ENCODE results near the gene OXSR1. TPM values are rescaled to one million over a fixed set of nuclear protein-coding genes. Genes with fewer than 3 reads are reported as not detected.
"Not testable (repeated sequence)": the region's sequence is repeated elsewhere in the genome, so short reads cannot be mapped to it uniquely, and the experiment has no call there.

OXSR1 gene
- total RNA-seq, 1 donor from 2014 or later: 30.6 TPM

GRCh38 chr3:38205472-38205805 is 40.1 kb downstream of the OXSR1 start:
- intact Hi-C loops (cut with DNase I): no loop called here
- DNase-seq (ENCODE audit: low spot score): peak; percentile 75

- intact Hi-C loops (cut with DNase I): no loop called here
- no peak for DNase-seq (ENCODE audit: low spot score)
Measured at GRCh38 chr3:38207254-38208003, 42.1 kb downstream of the OXSR1 start.

DNA sequence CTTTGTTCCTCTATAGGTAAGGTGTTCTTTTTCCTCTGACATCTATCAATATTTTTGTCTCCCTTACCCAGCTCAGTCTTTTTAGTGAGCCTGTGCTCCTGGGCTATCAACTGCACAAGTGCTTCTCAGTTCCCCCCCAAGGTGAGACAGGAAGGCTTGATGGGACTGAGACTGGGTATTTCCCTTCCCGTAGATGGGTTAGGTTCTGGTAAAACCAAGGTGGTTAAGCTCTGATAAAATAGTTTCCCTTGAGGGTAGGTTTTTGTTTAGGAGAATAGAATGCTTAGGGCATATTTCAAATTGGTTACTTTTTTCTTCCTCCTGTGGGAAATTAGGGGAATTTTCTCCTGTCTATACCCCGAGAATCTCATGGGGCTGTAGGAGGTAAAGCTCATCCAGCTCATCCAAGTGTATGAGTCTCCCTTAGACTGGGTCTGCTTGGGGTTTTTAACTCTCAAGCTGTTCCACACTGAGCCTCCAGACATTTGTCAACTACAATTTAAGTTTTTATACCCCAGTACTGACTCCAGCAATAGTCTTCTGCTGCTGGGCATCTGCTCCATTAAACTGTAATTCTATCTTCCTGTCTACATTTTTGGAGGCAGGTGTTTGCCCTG is 44.9 kb downstream of the OXSR1 start:
- intact Hi-C loops (cut with DNase I): no loop called here
- DNase-seq (ENCODE audit: low spot score): no peak

GRCh38 chr3:38212141-38212540 is 46.8 kb downstream of the OXSR1 start:
- intact Hi-C loops (cut with DNase I): no loop called here
- no peak for DNase-seq (ENCODE audit: low spot score)

DNA sequence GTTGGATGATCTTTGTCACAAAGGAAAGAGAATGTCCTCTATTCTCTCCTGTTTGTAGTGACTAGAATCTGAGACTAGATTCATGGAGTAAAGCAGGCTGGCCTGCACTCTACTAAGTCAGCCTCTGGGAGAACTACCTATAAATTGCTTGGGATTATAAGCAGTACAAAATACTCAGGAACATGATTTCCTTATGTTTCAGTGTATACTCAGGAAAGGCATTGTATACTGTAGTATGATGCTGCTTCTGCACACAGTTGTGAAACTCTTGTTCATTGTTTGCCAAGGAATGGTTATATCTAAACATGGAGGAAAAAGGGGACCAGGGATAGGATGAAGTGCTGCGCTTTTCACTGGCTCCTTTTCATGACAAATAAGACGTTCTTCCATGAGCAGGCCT is 49.2 kb downstream of the OXSR1 start:
- DNase-seq (ENCODE audit: low spot score): no peak
- intact Hi-C loops (cut with DNase I): no loop called here

GRCh38 chr3:38219609-38220197 is 54.4 kb downstream of the OXSR1 start:
- intact Hi-C loops (cut with DNase I): no loop called here
- DNase-seq (ENCODE audit: low spot score): no peak

DNA sequence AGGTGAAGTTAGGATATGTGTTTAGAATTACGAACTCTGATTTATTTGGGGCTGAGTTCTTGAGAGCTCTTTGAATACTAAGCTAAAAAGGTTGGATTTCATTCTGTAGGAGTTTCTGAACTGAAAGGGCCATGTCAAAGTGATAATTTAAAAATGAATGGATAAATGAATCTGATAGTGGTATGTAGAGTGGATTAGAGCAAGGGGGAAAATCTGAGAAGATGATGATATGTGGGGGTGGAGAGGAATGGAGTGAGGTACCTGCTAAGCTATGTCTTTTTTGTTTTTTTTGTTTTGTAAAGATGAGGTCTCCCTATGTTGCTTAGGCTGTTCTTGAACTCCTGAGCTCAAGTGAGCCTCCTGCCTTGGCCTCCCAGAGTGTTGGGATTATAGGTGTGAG is 55.7 kb downstream of the OXSR1 start:
- DNase-seq (ENCODE audit: low spot score): no peak

DNA sequence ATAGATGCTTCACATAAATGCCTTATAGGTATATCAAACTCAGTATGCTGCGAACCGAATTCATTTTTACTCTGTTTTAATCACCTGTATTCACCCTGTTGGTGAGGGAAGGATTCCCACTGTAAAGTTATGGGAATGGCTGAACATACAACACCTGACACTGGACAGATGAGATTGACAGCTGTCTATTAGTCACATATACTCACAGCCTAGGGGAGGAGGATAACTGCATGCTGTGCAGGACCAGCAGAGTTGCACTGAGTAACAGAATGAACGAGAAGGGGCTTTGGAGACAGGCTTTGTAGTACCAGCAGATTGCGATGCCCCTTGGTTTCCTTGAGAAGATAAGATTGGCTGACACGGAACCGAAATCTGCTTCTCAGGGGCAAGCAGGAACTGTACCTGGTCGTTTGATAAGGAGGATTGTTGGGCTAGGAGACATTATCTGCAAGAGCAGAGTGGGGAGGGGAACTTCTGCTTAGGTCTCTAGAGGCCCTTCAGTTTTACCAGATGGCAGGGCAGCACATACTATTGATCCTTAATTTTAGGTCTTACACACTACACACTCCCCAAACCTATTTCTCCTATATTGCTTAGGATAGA is 56.8 kb downstream of the OXSR1 start:
- DNase-seq (ENCODE audit: low spot score): no peak
- intact Hi-C loops (cut with DNase I): no loop called here

More for the DNA sequence above, 55.7 kb downstream of the OXSR1 start:
- intact Hi-C loops (cut with DNase I): no loop called here

DNA sequence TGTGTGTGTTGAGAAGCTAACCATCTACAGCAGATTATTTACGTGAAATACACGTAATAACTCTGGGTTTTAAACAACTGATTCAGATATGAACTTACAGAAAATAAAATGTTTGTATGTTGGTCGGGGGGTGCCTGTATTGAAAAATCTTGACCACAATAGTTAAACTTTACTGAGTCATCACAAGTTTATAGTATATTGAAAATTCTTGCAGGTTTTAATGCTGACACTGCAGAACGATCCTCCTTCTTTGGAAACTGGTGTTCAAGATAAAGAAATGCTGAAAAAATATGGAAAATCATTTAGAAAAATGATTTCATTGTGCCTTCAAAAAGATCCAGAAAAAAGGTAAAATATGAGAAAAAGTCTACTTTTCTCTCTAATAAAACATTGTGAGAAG is 59.0 kb downstream of the OXSR1 start:
- no peak for DNase-seq (ENCODE audit: low spot score)
- intact Hi-C loops (cut with DNase I): no loop called here

GRCh38 chr3:38226273-38226672 is 60.9 kb downstream of the OXSR1 start:
- no peak for DNase-seq (ENCODE audit: low spot score)
- intact Hi-C loops (cut with DNase I): no loop called here

DNA sequence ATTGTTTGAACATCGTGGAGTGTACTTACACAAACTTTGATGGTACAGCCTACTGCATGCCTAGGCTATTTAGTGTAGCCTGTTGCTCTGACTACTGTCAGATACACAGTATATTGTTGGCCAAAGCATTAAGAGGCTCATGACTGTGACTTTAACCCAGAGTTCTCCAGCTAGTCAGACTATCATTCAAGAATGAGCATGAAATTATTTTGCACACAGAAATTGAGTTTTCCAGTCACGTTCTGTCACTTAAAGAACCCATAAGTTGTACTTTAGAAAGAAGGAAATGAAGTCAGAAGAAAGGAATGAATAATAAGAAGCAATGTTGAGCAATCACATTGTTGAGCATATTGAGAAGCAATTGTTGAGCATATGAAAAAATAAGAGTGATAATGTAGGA is 62.7 kb downstream of the OXSR1 start:
- no peak for DNase-seq (ENCODE audit: low spot score)
- intact Hi-C loops (cut with DNase I): no loop called here

GRCh38 chr3:38229036-38229435 is 63.7 kb downstream of the OXSR1 start:
- intact Hi-C loops (cut with DNase I): no loop called here
- DNase-seq (ENCODE audit: low spot score): no peak

- intact Hi-C loops (cut with DNase I): no loop called here
- DNase-seq (ENCODE audit: low spot score): no peak
Measured at GRCh38 chr3:38232701-38233100, 67.4 kb downstream of the OXSR1 start.

- intact Hi-C loops (cut with DNase I): no loop called here
- DNase-seq (ENCODE audit: low spot score): no peak
Measured at GRCh38 chr3:38235466-38235865, 70.1 kb downstream of the OXSR1 start.

DNA sequence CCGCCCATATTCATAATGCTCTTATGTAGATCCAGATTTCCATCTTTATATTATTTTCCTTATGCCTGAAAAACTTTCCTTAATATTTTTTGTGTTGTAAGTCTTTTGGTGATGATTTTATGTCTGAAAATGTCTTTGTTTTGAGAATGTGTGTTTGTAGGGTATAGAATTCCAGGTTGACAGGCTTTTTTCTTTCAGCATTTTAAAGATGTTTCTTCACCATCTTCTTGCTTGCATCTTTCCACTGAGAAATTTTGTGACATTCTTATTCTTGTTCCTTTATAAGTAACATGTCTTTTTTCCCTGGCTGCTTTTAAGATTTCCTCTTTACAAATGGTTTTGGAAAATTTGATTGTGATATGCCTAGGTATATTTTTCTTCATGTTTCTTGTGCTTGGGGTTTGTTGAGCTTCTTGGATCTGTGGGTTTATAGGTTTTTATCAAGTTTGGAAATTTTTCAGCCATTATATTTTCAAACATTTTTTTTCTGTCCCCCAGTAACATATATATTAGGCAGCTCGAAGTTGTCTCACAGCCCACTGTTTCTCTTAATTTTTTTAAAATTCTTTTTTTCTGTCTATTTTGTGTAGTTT is 73.2 kb downstream of the OXSR1 start:
- DNase-seq (ENCODE audit: low spot score): no peak
- intact Hi-C loops (cut with DNase I): no loop called here

GRCh38 chr3:38242812-38243211 is 77.5 kb downstream of the OXSR1 start:
- DNase-seq (ENCODE audit: low spot score); intact Hi-C loops (cut with DNase I): not testable (repeated sequence)

DNA sequence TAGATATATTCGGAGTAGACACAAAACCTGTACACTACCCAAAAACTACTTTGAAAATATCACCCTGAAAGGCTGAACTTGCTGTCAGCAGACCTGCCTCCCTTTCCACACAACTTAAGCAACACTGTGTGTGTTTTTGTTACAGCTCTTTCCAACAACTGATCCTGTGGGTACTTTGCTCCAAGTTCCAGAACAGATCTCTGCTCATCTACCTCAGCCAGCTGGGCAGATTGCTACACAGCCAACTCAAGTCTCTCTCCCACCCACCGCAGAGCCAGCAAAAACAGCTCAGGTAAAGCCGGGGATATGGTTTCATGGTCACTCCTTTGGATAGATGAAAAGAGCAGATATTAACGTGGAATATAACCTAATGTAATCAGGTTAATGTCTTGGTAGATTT is 80.6 kb downstream of the OXSR1 start:
- intact Hi-C loops (cut with DNase I): no loop called here
- no peak for DNase-seq (ENCODE audit: low spot score)

DNA sequence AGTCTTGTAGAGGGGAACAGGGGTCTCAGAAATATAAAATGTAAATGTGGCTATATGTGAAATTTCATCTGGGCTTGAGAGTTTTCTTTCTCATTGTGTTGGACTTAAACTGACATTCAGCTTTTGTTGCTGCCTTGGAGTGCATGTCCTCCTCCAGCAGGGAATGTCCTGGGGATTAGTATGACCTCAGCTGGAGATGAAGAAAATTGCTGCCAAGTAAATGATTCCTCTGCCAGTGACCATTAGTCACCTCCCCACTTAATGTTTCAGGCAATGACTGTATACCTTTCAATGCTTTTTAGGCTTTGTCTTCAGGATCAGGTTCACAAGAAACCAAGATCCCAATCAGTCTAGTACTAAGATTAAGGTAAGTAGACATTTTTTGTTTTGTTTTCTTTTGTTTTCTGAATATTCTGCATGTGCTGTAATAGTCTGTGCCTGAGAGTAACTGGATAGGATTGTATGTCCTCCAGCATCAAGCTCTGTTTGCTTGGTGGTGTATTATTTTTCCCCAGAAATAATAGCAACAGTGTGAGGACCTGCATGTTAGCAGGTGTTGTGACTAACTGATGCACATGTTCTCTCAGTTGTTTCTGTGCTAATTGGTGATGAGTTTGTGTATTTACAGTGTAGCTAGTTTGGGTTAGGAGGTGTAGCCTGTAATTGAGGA is 82.2 kb downstream of the OXSR1 start:
- intact Hi-C loops (cut with DNase I): no loop called here
- no peak for DNase-seq (ENCODE audit: low spot score)

DNA sequence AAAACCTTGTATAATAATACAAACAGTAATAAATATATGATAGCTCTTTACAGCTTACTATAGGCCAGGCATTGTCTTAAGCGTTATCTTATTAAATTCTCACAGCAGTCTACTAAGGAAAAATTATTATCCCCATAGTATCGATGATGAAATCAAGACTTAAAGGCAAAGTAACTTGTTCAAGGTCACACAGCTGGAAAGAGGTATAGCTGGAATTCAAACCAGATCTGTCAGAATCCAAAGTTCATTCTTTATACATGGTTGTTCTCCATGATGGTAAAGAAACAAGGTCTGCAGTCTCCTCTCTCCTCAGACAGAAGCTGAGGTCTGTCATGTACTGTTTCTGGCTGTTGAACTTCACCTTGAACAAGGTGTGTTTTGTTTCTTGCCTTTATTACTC is 84.9 kb downstream of the OXSR1 start:
- DNase-seq (ENCODE audit: low spot score): no peak
- intact Hi-C loops (cut with DNase I): no loop called here

DNA sequence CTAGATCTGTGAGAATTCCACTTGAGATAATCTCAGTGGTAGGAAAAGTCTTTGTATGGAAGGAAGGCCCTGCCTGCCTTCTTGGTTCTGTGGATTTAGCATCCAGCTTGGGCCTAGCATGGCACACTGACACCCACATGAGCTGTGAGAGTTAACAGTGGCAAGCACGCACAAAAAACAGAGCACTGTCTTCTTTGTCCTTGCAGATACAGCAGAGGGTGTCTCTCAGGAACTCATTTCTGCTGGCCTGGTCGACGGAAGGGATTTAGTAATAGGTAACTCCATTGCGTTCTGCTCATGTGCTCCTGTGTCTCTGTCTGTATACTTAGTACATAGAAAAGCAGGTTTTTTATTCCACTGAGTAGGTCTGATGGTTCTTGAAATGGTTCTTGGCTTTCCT is 85.9 kb downstream of the OXSR1 start:
- intact Hi-C loops (cut with DNase I): no loop called here
- no peak for DNase-seq (ENCODE audit: low spot score)
